DMS79 (cell line): ENCODE data around the gene LRIG1.

Experiments used
- DNase-seq: peaks from one replicate; lab custom pipeline; 2025; lab: John Stamatoyannopoulos, UW

The LRIG1 gene

GRCh38 chr3:66506154-66506553, 5.3 kb upstream of the LRIG1 start:
- DNase-seq: no peak

GRCh38 chr3:66504850-66505641, 4.2 kb upstream of the LRIG1 start:
- DNase-seq: no peak

- no peak for DNase-seq
These were observed 2.2 kb upstream of the LRIG1 start for GRCh38 chr3:66502981-66503380.

DNA sequence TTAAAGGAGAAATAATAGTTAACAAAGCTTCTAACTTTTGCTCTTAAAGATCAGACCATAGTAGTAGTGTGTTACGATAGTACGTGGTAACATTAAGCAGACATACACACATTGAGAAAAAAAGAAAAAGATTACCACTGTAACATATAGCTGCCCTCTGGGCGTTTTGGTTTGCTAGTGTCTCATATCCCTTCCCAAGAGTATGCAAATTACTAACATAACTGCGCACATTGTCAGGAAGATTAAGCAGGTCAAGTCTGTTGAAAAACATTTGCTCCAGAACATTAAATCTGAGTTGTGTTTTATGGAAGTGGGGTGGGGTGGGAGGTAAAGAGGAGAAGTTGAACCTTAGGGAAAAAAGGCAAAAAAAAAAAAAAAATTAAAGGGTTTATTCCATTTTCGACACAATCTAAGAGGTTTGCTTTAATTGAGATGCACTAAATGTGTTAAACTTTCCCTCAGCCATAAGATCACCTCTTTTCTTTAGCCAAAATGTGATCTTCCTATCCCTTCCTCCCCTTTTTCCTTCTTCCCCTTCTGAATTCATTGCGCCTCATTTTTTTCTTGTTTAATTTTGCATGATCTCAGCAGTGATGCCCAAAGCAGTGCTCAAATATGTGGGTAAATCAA, 1.5 kb upstream of the LRIG1 start:
- no peak for DNase-seq

DNA sequence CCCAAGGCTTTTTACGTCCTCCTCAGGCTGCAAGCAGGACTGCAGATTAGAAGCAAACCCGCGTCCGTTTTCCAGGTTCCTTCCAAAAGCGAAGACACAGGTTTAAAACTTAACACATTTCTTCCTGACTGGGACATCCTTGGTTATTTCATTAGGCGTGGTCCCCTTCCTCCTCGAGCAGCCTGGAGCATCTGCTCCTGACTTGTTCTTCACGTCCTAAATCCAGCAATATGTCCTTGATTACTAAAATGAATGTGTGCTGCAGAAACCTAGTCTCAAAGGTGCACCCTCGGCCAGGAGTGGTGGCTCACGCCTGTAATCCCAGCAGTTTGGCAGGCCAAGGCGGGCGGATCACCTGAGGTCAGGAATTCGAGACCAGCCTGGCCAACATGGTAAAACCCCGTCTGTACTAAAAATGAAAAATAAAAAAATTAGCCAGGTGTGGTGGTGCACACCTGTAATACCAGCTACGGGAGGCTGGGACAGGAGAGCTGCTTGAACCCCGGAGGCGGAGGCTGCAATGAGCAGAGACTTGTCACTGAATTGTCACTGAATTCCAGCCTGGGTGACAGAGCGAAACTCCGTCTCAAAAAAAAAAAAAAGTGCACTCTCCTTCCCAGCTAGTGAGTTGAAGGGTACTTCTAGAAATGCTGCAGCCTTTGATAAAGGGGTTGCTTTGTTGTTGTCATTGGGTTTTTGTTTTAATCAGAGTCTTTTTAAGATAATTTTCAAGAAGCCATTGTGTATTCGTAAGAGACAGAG, 842 bp upstream of the LRIG1 start:
- no peak for DNase-seq

DNA sequence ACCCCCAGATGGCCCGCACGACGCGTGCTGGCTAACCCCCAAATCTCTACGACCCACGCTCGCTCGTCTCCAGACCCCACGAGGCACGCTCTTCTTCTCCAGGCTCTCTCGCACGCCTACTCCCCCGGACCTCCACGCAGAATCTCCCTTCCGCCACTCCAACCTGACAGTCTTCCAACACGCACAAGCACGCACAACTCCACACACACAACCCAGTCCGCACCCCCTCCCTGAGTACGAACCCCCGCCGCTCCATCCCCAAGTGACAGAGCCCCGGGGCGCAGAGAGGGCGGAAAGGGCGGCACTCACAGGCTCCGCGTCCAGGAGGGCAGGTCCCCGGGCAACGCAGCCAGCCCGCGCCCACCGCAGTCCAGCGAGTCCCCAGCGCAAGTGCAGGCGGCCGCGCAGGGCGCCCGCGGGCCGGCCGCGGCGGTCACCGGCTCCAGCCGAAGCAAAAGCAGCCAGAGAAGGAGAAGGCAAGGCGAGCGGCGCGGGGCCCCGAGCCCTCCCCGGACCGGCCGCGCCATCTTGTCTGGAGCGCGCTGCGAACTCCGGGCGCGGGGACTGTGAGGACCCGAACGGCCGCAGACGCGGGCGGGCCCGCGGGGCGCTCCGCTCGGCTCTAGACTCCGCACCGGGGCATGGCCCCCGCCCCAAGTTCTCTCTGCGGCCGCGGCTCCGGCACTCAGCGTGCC, 794 bp downstream of the LRIG1 start:
- no peak for DNase-seq

- DNase-seq: no peak
These were observed 1.9 kb downstream of the LRIG1 start for GRCh38 chr3:66498687-66499621.

- DNase-seq: no peak
These were observed 2.7 kb downstream of the LRIG1 start for GRCh38 chr3:66497985-66498671.

DNA sequence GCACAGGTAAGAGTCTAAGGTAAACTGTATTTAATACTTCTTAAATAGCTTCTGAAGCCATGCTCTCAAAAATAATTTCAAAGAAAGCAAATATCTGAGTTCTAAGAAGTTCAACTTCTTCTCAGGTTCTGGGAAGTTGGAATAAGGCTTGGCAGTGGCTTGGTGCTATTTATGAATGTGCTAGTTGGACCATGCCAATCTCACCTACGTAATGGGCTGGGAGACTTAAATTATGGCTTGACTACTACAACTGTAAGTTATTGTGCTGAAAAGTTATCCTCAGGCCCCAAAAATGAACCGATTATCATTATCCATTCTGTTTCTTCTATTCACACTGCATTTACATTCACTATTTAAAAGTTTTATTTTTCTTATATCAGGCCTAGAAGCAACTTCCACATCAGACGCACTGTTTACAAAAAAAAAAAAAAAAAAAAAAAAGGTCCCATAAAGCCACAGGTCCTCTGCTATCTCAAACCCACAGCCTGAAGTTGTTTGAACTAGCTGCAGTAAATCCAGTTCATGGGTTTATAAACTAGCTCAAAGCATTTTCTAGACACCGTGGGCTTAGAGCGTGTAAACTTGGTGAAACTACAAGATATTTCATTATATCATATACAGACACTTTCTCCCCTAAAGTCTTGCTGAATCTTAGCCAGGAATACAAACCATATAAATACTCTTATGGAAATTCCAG, 3.4 kb downstream of the LRIG1 start:
- no peak for DNase-seq

DNA sequence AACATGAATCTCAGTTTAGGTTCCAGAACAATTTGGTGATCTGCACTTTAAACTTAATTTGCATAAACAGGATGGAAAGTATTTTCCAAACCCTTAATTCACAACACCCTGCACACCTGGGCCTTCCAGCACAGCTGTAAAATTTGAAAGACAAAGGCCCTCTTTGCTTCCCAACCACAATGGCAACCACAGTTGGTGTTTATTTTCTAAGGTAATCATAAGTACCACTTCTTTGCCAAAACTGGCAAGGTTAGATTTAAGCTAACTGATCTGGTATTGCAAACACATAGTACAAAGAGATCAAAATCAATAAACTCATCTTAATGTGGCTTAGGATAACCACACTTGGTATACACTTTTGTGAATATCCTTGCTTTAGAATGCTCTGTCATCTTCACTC, 4.1 kb downstream of the LRIG1 start:
- DNase-seq: no peak

- no peak for DNase-seq
These were observed 4.5 kb downstream of the LRIG1 start for GRCh38 chr3:66496301-66496700.

GRCh38 chr3:66495668-66496045, 5.2 kb downstream of the LRIG1 start:
- no peak for DNase-seq

- no peak for DNase-seq
These were observed 5.7 kb downstream of the LRIG1 start for GRCh38 chr3:66494959-66495667.

GRCh38 chr3:66493458-66494099, 7.2 kb downstream of the LRIG1 start:
- DNase-seq: no peak

- DNase-seq: no peak
These were observed 8.2 kb downstream of the LRIG1 start for GRCh38 chr3:66492672-66493071.

GRCh38 chr3:66492071-66492470, 8.8 kb downstream of the LRIG1 start:
- DNase-seq: no peak

- DNase-seq: no peak
These were observed 9.8 kb downstream of the LRIG1 start for GRCh38 chr3:66490984-66491383.

GRCh38 chr3:66490214-66490613, 10.6 kb downstream of the LRIG1 start:
- no peak for DNase-seq

- no peak for DNase-seq
These were observed 11.2 kb downstream of the LRIG1 start for GRCh38 chr3:66489581-66489980.
